ENCODE data around the gene FPGT. TPM values are rescaled to one million over a fixed set of nuclear protein-coding genes. Genes with fewer than 3 reads are reported as not detected.
"Not testable (repeated sequence)": the region's sequence is repeated elsewhere in the genome, so short reads cannot be mapped to it uniquely, and the experiment has no call there.

FPGT gene
- total RNA-seq (10 to 100 TPM in 3 of 5 donors, 1 to 10 TPM in 2; 4.3 to 29.6 (median 22.8) TPM), polyA plus RNA-seq (1 to 10 TPM; 5.5 to 9.5 (median 7.5) TPM)
- long read RNA-seq, donor 1, partial matches to known transcripts = 0 of 2 reads
- long read RNA-seq, donor 1, other reads (novel, unspliced or antisense) = 0 of 2 reads
- long read RNA-seq, donor 2, transcript FPGT-202 (4 exons, 3,254 nt) = major isoform, 5 of 7 reads
- long read RNA-seq, donor 2, partial matches to known transcripts = 0 of 7 reads
- long read RNA-seq, donor 2, other reads (novel, unspliced or antisense) = 0 of 7 reads
- long read RNA-seq, donor 3, partial matches to known transcripts = 0 of 1 reads
- long read RNA-seq, donor 3, other reads (novel, unspliced or antisense) = 0 of 1 reads
- long read RNA-seq, donor 4 = 0 reads
- long read RNA-seq, donor 5, transcript FPGT-202 (4 exons, 3,254 nt) = major isoform, 6 of 7 reads
- long read RNA-seq, donor 5, partial matches to known transcripts = 0 of 7 reads
- long read RNA-seq, donor 5, other reads (novel, unspliced or antisense) = 0 of 7 reads
- long read RNA-seq, donor 6 = 0 reads
- long read RNA-seq, donor 7, partial matches to known transcripts = 0 of 3 reads
- long read RNA-seq, donor 7, other reads (novel, unspliced or antisense) = 0 of 3 reads
- long read RNA-seq, donor 8, partial matches to known transcripts = 0 of 3 reads
- long read RNA-seq, donor 8, other reads (novel, unspliced or antisense) = 0 of 3 reads
- long read RNA-seq, donor 9, transcript FPGT-202 (4 exons, 3,254 nt) = major isoform, 5 of 5 reads
- long read RNA-seq, donor 9, partial matches to known transcripts = 0 of 5 reads
- long read RNA-seq, donor 9, other reads (novel, unspliced or antisense) = 0 of 5 reads
- long read RNA-seq, donor 10, partial matches to known transcripts = 0 of 2 reads
- long read RNA-seq, donor 10, other reads (novel, unspliced or antisense) = 0 of 2 reads

- intact Hi-C loops (cut with DNase I; ENCODE audit: low total_unique reads) = no loop called here
- Histone ChIP-seq H3K4me1 (peaks cover 0 to 24% (median 18%) of the 10 kb centered on the region in 4 donors), H3K27ac (peak within 1 kb of the TSS; percentile 79 to 89 (median 86)), H3K4me3 (peak within 1 kb of the TSS; percentile 50 to 65 (median 60)), H3K9me3 (no peaks in the 10 kb centered on the region), H3K27me3 (no peaks in the 10 kb centered on the region), H3K36me3 (peaks cover 0 to 16% (median 13%) of the 10 kb centered on the region in 4 donors)
- WGBS, 5 donors = 1 to 4% (median 3%) methylated on average over 36 to 41 of the region's 41 CpGs
- TF ChIP-seq, protein P1, sequence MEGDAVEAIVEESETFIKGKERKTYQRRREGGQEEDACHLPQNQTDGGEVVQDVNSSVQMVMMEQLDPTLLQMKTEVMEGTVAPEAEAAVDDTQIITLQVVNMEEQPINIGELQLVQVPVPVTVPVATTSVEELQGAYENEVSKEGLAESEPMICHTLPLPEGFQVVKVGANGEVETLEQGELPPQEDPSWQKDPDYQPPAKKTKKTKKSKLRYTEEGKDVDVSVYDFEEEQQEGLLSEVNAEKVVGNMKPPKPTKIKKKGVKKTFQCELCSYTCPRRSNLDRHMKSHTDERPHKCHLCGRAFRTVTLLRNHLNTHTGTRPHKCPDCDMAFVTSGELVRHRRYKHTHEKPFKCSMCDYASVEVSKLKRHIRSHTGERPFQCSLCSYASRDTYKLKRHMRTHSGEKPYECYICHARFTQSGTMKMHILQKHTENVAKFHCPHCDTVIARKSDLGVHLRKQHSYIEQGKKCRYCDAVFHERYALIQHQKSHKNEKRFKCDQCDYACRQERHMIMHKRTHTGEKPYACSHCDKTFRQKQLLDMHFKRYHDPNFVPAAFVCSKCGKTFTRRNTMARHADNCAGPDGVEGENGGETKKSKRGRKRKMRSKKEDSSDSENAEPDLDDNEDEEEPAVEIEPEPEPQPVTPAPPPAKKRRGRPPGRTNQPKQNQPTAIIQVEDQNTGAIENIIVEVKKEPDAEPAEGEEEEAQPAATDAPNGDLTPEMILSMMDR (IDR thresholded peaks at IDR 0.05) = no peak
- TF ChIP-seq POLR2A (IDR thresholded peaks at IDR 0.05) (peak in 1 of 4 donors; percentile 46), EP300 (IDR thresholded peaks at IDR 0.05) (no peak), POLR2AphosphoS5 (IDR thresholded peaks at IDR 0.05) (peak; percentile 82 to 96 (median 90))
- DNase-seq = peak; percentile 94 to 99
Observed at GRCh38 chr1:74197657-74198552, at the start of gene FPGT, which contains the start of gene LRRIQ3. FPGT (plus strand) TSS chr1:74198242; CDS start chr1:74198279, 37 bp downstream. LRRIQ3 (minus strand) TSS chr1:74198176; CDS start chr1:74183684, 14,492 bp downstream.

- intact Hi-C loops (cut with DNase I; ENCODE audit: low total_unique reads) = no loop called here
- Histone ChIP-seq H3K27me3 (no peaks in the 10 kb centered on the region), H3K4me1 (no peaks in the 10 kb centered on the region), H3K27ac (no peak overlapping the region), H3K36me3 (no peaks in the 10 kb centered on the region), H3K9me3 (no peaks in the 10 kb centered on the region), H3K4me3 (no peak overlapping the region)
- no peak for TF ChIP-seq POLR2A (IDR thresholded peaks at IDR 0.05)
- no peak for TF ChIP-seq EP300 (IDR thresholded peaks at IDR 0.05)
- WGBS, 5 donors = 60 to 82% (median 72%) methylated on average over 2 of the region's 2 CpGs
- DNase-seq = no peak
Observed at GRCh38 chr1:74160046-74160445, 38.0 kb upstream of the FPGT start.

GRCh38 chr1:74161497-74161896 is 36.5 kb upstream of the FPGT start:
- H3K27ac ChIP-seq = no peak overlapping the region
- H3K4me1 ChIP-seq = no peaks in the 10 kb centered on the region
- intact Hi-C loops (cut with DNase I; ENCODE audit: low total_unique reads) = no loop called here
- H3K36me3 ChIP-seq = no peaks in the 10 kb centered on the region
- no peak for TF ChIP-seq EP300 (IDR thresholded peaks at IDR 0.05)
- no peak for TF ChIP-seq POLR2AphosphoS5 (IDR thresholded peaks at IDR 0.05)
- TF ChIP-seq, protein P1 (IDR thresholded peaks at IDR 0.05) = no peak
- no peak for TF ChIP-seq POLR2A (IDR thresholded peaks at IDR 0.05)
- no peaks in the 10 kb centered on the region for H3K9me3 ChIP-seq
- H3K27me3 ChIP-seq = no peaks in the 10 kb centered on the region
- H3K4me3 ChIP-seq = no peak overlapping the region
- DNase-seq = no peak

DNA sequence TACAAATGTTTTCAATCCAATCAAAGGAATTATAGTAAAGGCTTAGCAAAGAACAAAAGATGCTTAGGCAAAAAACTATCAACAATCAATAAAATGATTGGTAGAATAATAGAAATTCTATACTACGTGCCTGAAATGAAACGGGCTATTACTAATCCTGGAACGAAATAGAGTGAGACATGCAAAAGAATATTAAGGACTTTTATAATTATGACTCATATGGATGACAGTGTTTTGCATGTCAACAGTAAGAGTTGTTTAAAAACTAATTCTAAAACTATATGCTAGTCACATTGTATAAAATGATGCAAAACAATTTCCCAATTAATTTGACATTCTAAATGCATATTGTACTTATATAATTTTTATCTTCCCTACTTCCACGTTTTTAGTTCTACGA is 35.7 kb upstream of the FPGT start:
- no peaks in the 10 kb centered on the region for H3K27me3 ChIP-seq
- no peak overlapping the region for H3K4me3 ChIP-seq
- H3K36me3 ChIP-seq = no peaks in the 10 kb centered on the region
- no peak for DNase-seq
- no peaks in the 10 kb centered on the region for H3K4me1 ChIP-seq
- 70 to 75% (median 72%) methylated on average over 5 of the region's 5 CpGs for WGBS, 5 donors
- no peaks in the 10 kb centered on the region for H3K9me3 ChIP-seq
- TF ChIP-seq POLR2A (IDR thresholded peaks at IDR 0.05) = no peak
- TF ChIP-seq POLR2AphosphoS5 (IDR thresholded peaks at IDR 0.05) = no peak
- TF ChIP-seq, protein P1 (IDR thresholded peaks at IDR 0.05) = no peak
- TF ChIP-seq EP300 (IDR thresholded peaks at IDR 0.05) = no peak
- H3K27ac ChIP-seq = no peak overlapping the region
- intact Hi-C loops (cut with DNase I; ENCODE audit: low total_unique reads) = no loop called here

DNA sequence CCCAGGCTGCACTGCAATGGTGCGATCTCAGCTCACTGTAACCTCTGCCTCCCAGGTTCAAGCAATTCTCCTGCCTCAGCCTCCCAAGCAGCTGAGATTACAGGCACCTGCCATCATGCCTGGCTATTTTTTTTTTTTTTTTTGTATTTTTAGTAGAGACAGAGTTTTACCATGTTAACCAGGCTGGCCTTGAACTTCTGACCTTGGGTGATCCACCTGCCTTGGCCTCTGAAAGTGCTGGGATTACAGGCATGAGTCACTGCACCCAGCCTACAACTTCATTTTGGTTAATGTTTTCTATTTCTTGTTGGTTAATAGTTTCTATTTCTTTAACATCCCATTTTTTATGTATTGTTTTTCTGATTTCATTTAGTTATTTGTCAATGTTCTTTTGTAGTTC is 23.6 kb upstream of the FPGT start:
- not testable (repeated sequence) for H3K27me3 ChIP-seq, H3K27ac ChIP-seq, H3K4me3 ChIP-seq, H3K4me1 ChIP-seq, H3K36me3 ChIP-seq, DNase-seq
- intact Hi-C loops (cut with DNase I; ENCODE audit: low total_unique reads) = loop anchor here (10.0 kb wide), 1 partner anchor 50 kb away; no protein-coding TSS in a partner anchor
- peaks cover 0 to 27% (median 10%) of the 10 kb centered on the region in 4 donors for H3K9me3 ChIP-seq
- 90 to 100% (median 91%) methylated on average over 1 of the region's 1 CpG for WGBS, 5 donors

All from stomach (tissue), 19 donors.